Measurements from ENCODE around the gene CD8B.

DNA sequence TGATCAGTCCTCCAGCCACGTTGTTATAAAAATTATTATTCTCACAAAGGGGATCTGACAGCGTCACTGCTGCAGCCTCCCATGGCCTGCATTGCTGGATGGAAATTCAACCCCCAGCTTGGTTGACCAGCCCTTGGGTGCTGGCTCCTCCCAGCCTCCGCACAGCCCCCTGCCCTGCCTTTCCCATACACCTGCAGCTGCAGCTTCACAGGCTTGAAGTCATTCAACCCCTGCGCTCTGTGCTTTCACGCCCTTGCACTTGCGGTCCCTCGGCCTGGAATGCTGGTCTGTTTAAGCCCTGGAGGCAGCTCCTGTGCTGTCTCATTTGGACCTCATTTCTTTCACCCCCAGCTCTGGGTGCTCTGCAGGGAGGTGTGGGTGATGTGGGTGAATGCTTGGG lies 70.1 kb downstream of the CD8B start:
- TF ChIP-seq, protein P1, sequence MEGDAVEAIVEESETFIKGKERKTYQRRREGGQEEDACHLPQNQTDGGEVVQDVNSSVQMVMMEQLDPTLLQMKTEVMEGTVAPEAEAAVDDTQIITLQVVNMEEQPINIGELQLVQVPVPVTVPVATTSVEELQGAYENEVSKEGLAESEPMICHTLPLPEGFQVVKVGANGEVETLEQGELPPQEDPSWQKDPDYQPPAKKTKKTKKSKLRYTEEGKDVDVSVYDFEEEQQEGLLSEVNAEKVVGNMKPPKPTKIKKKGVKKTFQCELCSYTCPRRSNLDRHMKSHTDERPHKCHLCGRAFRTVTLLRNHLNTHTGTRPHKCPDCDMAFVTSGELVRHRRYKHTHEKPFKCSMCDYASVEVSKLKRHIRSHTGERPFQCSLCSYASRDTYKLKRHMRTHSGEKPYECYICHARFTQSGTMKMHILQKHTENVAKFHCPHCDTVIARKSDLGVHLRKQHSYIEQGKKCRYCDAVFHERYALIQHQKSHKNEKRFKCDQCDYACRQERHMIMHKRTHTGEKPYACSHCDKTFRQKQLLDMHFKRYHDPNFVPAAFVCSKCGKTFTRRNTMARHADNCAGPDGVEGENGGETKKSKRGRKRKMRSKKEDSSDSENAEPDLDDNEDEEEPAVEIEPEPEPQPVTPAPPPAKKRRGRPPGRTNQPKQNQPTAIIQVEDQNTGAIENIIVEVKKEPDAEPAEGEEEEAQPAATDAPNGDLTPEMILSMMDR (IDR thresholded peaks at IDR 0.05 in 4 of 5, conservative IDR thresholded peaks at IDR 0.05 in 1 of 5), result no peak
- no peak for TF ChIP-seq POLR2A (IDR thresholded peaks at IDR 0.05)

All from gastrocnemius medialis (tissue), 4 donors.